Duodenal mucosa (tissue), 2 donors: ENCODE measurements around the gene PXDC1.
"Not testable (repeated sequence)": the region's sequence is repeated elsewhere in the genome, so short reads cannot be mapped to it uniquely, and the experiment has no call there.

ENCODE experiments used
- H3K27ac ChIP-seq: one replicate; pipeline ENCODE4 v1.7.0; 2013; ENCODE audit warnings: low read depth, low read length
- H3K27me3 ChIP-seq, 2 donors: one replicate each; pipeline ENCODE4 v1.7.0; 2013; ENCODE audit warnings: low read length in 2 of 2, control low read depth in 1 of 2; ENCODE audit not compliant: insufficient read depth in 2 of 2, control insufficient read depth in 1 of 2
- H3K36me3 ChIP-seq, 2 donors: one replicate each; pipeline ENCODE4 v1.7.0; 2013; ENCODE audit warnings: low read length in 2 of 2, control low read depth in 1 of 2; ENCODE audit not compliant: insufficient read depth in 2 of 2, control insufficient read depth in 1 of 2
- H3K4me1 ChIP-seq, 2 donors: one replicate each; pipeline ENCODE4 v1.7.0; 2013; ENCODE audit warnings: low read length in 2 of 2, control low read depth in 1 of 2; ENCODE audit not compliant: insufficient read depth in 2 of 2, control insufficient read depth in 1 of 2
- H3K4me3 ChIP-seq, 2 donors: one replicate each; pipeline ENCODE4 v1.7.0; 2013; ENCODE audit warnings: low read length in 2 of 2, low read depth in 1 of 2
- H3K9ac ChIP-seq, 2 donors: one replicate each; pipeline ENCODE4 v1.7.0; 2013; ENCODE audit warnings: low read length in 2 of 2, low read depth in 1 of 2
- H3K9me3 ChIP-seq, 2 donors: one replicate each; pipeline ENCODE4 v1.7.0; 2013; ENCODE audit warnings: low read length in 2 of 2, control low read depth in 1 of 2; ENCODE audit not compliant: control insufficient read depth in 1 of 2

Gene PXDC1

DNA sequence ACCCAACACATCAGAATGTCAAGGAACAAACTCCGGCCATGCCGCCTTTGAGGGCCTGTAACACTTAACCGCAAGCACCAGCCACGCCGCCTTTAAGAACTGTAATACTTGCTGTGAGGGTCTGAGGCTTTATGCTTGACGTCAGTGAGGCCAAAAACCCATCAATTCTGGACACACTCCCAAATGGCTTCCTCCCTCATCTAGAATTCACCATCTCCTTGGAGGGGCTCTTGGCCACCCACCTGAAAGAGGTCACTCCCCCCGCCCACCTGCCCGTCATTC is 10.4 kb upstream of the PXDC1 start:
- no peaks in the 10 kb centered on the region for H3K36me3 ChIP-seq
- no peak overlapping the region for H3K9ac ChIP-seq
- H3K4me3 ChIP-seq: no peak overlapping the region
- H3K9me3 ChIP-seq: no peaks in the 10 kb centered on the region
- no peaks in the 10 kb centered on the region for H3K27me3 ChIP-seq
- H3K27ac ChIP-seq: no peak overlapping the region
- no peaks in the 10 kb centered on the region for H3K4me1 ChIP-seq

DNA sequence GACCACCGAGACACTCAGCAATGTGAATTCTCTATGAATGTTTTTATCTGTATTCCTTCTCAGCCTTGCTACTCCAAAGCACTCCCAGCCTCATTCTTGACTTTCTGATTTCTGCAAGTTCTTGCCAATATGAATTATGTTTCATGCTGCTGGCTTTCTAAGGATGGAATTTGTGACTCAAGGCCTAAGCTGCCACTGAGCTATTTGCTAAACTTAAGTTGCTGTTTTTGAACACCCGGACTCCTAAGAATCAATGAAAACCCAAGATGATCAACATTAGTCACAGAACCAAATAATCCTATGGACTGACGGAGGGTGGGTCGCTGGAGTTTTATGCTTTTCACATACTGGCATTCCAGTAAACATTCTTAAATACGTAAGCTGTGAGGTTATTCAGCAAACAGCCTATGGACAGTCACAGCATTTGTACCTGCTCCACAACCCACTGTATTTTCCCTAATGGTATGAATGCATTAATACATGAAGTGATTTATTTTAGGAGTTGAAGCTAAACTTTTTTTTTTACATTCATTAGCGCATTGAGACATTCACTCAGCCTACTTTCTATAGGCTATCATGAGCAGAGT is 8.2 kb upstream of the PXDC1 start:
- Histone ChIP-seq H3K36me3 (no peaks in the 10 kb centered on the region), H3K27me3 (no peaks in the 10 kb centered on the region), H3K9ac (no peak overlapping the region), H3K9me3 (no peaks in the 10 kb centered on the region), H3K4me3 (no peak overlapping the region), H3K4me1 (no peaks in the 10 kb centered on the region), H3K27ac (no peak overlapping the region)

DNA sequence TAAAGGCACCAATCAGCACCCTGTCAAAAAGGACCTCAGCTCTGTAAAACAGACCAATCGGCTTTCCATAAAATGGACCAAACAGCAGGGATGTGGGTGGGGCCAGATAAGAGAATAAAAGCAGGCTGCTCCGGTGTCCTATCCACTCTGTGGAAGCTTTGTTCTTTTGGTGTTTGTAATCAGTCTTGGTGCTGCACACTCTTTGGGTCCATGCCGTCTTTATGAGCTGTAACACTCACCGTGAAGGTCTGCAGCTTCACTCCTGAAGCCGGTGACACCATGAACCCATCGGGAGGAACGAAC is 7.3 kb upstream of the PXDC1 start:
- Histone ChIP-seq H3K9me3 (no peaks in the 10 kb centered on the region), H3K4me3 (no peak overlapping the region), H3K4me1 (no peaks in the 10 kb centered on the region), H3K36me3 (no peaks in the 10 kb centered on the region), H3K27me3 (no peaks in the 10 kb centered on the region), H3K9ac (no peak overlapping the region), H3K27ac (no peak overlapping the region)

DNA sequence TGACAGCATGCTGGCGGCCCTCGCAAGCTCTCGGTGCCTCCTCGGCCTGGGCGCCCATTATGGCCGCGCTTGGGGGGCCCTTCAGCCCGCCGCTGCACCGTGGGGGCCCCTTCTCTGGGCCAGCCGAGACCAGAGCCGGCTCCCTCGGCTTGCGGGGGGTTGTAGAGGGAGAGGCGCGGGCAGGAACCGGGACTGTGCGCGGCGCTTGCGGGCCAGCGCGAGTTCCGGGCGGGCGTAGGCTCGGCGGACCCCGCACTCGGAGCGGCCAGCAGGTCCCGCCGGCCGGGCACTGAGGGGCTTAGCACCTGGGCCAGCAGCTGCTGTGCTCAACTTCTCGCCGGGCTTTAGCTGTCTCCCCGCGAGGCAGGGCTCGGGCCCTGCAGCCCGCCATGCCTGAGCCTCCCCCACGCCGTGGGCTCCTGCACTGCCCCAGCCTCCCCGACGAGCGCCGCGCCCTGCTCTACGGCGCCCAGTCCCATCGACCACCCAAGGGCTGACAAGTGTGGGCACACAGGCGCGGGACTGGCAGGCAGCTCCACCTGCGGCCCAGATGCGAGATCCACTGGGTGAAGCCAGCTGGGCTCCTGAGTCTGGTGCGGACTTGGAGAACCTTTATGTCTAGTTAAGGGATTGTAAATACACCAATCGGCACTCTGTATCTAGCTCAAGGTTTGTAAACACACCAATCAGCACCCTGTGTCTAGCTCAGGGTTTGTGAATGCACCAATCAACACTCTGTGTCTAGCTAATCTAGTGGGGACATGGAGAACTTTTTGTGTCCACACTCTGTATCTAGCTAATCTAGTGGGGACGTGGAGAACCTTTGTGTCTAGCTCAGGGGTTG is 6.7 kb upstream of the PXDC1 start:
- not testable (repeated sequence) for H3K9ac ChIP-seq, H3K27ac ChIP-seq, H3K27me3 ChIP-seq, H3K4me1 ChIP-seq, H3K36me3 ChIP-seq, H3K4me3 ChIP-seq, H3K9me3 ChIP-seq

DNA sequence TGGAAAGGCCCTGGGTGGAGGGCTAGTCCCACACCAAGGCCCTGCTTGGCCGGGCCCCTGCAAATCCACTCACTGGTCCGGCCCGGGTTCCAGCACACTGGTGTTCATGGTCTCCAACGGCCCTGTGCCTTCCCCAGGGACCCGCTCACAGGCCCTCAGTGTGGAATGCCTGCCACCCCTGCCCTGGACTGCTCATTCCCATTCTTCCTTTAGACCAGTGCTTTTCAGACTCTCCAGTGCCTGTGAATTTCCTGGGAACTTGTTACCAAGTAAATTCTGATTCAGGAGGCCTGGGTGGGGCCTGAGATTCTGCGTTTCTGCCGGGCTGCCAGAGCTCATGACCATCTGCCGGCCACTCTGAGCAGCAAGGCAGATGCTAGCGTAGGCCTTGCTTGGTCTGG is 5.7 kb upstream of the PXDC1 start:
- Histone ChIP-seq H3K36me3 (no peaks in the 10 kb centered on the region), H3K4me1 (peaks cover 0 to 6% of the 10 kb centered on the region in 2 donors), H3K4me3 (no peak overlapping the region), H3K27me3 (no peaks in the 10 kb centered on the region), H3K9ac (no peak overlapping the region), H3K9me3 (no peaks in the 10 kb centered on the region), H3K27ac (no peak overlapping the region)

DNA sequence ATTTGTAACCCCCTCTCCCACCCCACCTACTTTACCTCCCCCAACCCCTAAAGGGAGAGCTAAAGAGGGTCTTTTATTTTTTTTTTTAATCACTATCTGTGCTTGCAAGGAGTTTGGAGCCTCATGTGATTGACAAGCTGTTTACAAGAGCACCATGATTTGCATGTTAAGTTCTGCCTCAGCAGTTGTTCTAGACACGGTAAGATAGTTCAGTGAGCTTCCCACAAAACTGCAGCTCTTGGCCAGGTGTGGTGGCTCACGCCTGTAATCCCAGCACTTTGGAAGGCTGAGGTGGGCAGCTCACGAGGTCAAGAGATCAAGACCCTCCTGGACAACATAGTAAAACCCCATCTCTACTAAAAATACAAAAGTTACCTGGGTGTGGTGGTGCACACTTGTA is 5.0 kb upstream of the PXDC1 start:
- Histone ChIP-seq H3K4me3 (no peak overlapping the region), H3K36me3 (no peaks in the 10 kb centered on the region), H3K27ac (no peak overlapping the region), H3K9ac (no peak overlapping the region), H3K4me1 (peaks cover 0 to 6% of the 10 kb centered on the region in 2 donors), H3K9me3 (no peaks in the 10 kb centered on the region), H3K27me3 (no peaks in the 10 kb centered on the region)

DNA sequence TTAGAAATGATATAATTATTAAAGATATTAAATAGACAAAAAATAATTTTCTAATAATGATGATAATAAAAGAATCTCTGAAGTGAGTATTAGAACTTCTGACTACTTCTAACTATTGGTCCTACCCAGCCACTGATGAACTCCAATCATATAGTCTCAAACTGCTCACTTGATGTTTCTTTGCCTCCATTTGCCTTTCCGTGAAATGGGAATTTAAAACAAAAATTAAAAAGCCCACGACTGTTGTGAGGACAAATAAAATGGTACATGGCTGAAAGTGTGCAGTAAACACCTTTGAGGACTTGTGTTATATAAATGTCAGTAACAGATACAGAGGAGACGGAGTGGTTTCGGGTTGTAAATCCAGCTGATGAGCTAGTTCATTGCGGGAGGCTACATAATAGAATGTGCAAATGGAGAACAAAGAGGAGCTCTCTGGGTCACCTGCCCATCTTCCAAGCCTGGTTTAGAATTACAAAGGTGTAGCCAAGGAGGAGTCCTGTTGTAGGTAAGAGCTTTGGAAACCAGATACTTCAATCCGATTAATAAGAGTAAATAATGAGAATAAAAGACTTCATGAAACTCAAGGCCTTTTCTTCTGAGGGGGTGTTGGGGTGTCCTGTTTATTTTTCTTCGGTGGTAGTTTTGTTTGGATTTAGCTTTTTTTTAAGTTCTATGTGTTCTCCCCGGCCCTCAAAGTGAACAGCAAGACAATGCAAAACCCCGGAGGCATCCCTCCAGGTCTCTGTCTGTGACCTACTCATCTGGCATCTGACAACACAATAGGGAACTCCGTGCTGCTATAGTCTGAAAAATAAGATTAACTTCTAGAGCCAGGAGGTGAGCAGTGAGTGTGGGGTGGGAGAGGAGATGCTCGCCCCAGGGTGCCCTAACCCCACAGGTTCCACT is 4.4 kb upstream of the PXDC1 start:
- Histone ChIP-seq H3K27me3 (no peaks in the 10 kb centered on the region), H3K4me3 (no peak overlapping the region), H3K36me3 (no peaks in the 10 kb centered on the region), H3K9me3 (no peaks in the 10 kb centered on the region), H3K9ac (no peak overlapping the region), H3K27ac (no peak overlapping the region), H3K4me1 (peaks cover 0 to 6% of the 10 kb centered on the region in 2 donors)

DNA sequence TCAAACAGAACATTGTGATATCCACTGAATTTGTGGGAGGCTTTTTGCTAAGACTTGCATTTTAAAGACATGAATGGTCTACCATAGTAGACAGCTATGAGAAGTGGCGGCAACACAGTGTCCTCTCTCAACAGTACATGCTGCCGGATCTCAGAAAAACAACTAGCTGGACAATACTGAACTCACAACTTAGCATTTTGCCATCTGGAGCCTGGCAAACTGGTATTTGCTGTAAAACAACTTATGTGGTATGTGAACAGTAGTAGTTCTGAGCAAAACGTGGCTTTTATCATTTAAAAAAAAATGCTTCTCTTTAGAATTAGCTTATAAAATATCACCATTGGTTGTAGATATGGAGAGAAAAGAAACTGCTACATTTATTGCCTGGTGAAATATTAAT is 3.3 kb upstream of the PXDC1 start:
- no peaks in the 10 kb centered on the region for H3K9me3 ChIP-seq
- H3K4me1 ChIP-seq: peaks cover 2 to 7% of the 10 kb centered on the region in 2 donors
- no peak overlapping the region for H3K27ac ChIP-seq

DNA sequence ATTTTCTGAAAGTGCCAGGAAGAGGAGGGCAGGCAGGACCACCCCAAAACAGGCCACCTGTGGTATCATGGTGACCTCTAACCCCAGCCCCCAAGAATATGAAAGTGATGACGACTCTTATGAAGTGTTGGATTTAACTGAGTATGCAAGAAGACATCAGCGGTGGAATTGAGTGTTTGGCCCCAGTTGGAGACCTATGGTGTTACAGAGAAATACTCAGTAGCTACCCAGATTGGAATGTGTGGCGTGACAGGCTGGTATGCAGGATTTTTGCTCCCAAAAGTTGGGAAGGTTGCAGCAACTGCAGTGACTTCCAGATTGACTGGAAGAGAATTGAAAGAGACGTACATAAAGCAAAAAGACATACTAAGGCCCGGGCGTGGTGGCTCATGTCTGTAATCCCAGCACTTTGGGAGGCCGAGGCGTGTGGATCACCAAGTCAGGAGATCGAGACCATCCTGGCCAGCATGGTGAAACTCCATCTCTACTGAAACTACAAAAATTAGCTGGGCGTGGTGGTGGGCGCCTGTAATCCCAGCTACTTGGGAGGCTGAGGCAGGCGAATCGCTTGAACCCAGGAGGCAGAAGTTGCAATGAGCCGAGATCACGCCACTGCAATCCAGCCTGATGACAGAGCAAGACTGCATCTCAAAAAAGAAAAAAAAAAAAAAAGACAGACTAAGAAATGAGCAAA is 2.7 kb upstream of the PXDC1 start:
- peaks cover 8 to 13% of the 10 kb centered on the region in 2 donors for H3K4me1 ChIP-seq
- not testable (repeated sequence) for H3K9ac ChIP-seq, H3K27ac ChIP-seq, H3K27me3 ChIP-seq, H3K36me3 ChIP-seq, H3K4me3 ChIP-seq, H3K9me3 ChIP-seq

More for the DNA sequence above, 3.3 kb upstream of the PXDC1 start:
- Histone ChIP-seq H3K36me3 (no peaks in the 10 kb centered on the region), H3K9ac (no peak overlapping the region), H3K4me3 (no peak overlapping the region), H3K27me3 (no peaks in the 10 kb centered on the region)
